Neural progenitor cell (in vitro differentiated cells): ENCODE results near the gene RNF4.

Experiments
- CTCF ChIP-seq: fragments of 200-600 bp; sonication (generic); IDR thresholded peaks from 2 replicates; pipeline ENCODE4 v1.5.1; 2017; ENCODE audit warnings: antibody characterized with exemption, mild to moderate bottlenecking
- EZH2 ChIP-seq: fragments of 200-600 bp; sonication (generic); IDR thresholded peaks from 2 replicates; pipeline ENCODE4 v1.6.1; 2017; ENCODE audit warnings: antibody characterized with exemption, mild to moderate bottlenecking, moderate library complexity
- EZH2phosphoT487 ChIP-seq: fragments of 200-600 bp; sonication (generic); IDR thresholded peaks from 2 replicates; pipeline ENCODE4 v1.6.1; 2017; ENCODE audit warnings: antibody characterized with exemption

GRCh38 chr4:2478229-2478628 is 9.3 kb downstream of the RNF4 start:
- TF ChIP-seq CTCF (no peak), EZH2 (no peak), EZH2phosphoT487 (no peak)
